Measurements from ENCODE around the gene BPHL.

BPHL gene

DNA sequence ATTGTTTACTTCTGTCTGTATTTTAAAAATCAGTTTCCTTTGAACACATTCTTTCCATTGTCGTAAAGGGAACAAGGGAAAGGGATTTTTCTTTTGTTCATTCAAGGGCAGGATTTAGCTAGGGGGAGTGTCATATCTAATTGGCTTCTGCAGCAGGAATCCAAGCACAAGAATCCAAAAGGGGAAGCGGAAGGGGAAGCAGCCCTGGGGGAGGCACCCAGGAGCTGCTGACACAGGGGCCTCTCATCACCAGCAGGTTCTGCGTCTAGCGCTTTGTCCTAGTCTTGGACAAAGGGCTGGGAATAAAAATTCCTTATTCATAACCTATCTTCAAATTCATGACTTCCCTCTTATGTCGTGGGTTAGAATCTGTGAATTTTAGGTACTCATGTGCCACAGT lies 36.6 kb upstream of the BPHL start:
- Histone ChIP-seq H3K36me3 (replicated peaks; ENCODE audit: low read depth, low read length) (peaks cover 8% of the 10 kb centered on the region), H3K27me3 (ENCODE audit: low read depth, low read length) (no peaks in the 10 kb centered on the region), H4K20me1 (ENCODE audit: insufficient read depth, low read length) (no peaks in the 10 kb centered on the region), H3K4me3 (ENCODE audit: low read length) (no peak overlapping the region), H2AFZ (ENCODE audit: low read depth, low read length) (no peak overlapping the region), H3K4me1 (ENCODE audit: low read length) (no peaks in the 10 kb centered on the region), H3K9ac (ENCODE audit: low read length) (no peak overlapping the region), H3K79me2 (ENCODE audit: low read length) (no peaks in the 10 kb centered on the region), H3K9me3 (ENCODE audit: insufficient read depth, low read length) (no peaks in the 10 kb centered on the region), H3K27ac (ENCODE audit: low read length) (no peak overlapping the region), H3K4me2 (ENCODE audit: low read length) (no peak overlapping the region)
- TF ChIP-seq EZH2phosphoT487 (IDR thresholded peaks at IDR 0.05; ENCODE audit: low read depth) = no peak

DNA sequence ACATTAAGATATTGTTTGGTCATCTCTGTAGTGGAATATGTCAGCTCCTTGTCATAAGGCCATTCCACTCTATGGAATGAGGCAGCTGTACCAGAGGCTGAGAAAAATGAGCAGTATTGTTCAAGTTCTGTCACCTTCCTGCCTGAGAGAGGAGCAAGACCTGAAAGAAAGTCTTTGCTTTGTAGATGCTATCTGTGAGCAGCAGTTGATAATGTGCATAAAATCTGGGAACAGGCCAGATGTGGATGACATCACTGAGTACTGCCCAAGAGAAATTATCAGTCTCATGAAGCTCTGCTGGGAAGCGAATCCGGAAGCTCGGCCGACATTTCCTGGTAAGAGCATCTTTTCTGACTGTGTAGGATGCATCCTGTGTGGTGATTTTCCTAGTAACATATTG lies 33.4 kb upstream of the BPHL start:
- H3K36me3 ChIP-seq (replicated peaks; ENCODE audit: low read depth, low read length) = peaks cover 8% of the 10 kb centered on the region
- no peaks in the 10 kb centered on the region for H3K4me1 ChIP-seq (ENCODE audit: low read length)
- TF ChIP-seq, protein P1, sequence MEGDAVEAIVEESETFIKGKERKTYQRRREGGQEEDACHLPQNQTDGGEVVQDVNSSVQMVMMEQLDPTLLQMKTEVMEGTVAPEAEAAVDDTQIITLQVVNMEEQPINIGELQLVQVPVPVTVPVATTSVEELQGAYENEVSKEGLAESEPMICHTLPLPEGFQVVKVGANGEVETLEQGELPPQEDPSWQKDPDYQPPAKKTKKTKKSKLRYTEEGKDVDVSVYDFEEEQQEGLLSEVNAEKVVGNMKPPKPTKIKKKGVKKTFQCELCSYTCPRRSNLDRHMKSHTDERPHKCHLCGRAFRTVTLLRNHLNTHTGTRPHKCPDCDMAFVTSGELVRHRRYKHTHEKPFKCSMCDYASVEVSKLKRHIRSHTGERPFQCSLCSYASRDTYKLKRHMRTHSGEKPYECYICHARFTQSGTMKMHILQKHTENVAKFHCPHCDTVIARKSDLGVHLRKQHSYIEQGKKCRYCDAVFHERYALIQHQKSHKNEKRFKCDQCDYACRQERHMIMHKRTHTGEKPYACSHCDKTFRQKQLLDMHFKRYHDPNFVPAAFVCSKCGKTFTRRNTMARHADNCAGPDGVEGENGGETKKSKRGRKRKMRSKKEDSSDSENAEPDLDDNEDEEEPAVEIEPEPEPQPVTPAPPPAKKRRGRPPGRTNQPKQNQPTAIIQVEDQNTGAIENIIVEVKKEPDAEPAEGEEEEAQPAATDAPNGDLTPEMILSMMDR (IDR thresholded peaks at IDR 0.05; ENCODE audit: low read depth, low read length) = no peak
- TF ChIP-seq EZH2phosphoT487 (IDR thresholded peaks at IDR 0.05; ENCODE audit: low read depth) = no peak
- H3K27me3 ChIP-seq (ENCODE audit: low read depth, low read length) = no peaks in the 10 kb centered on the region
- no peaks in the 10 kb centered on the region for H3K9me3 ChIP-seq (ENCODE audit: insufficient read depth, low read length)
- no peaks in the 10 kb centered on the region for H3K79me2 ChIP-seq (ENCODE audit: low read length)
- H2AFZ ChIP-seq (ENCODE audit: low read depth, low read length) = no peak overlapping the region
- no peak overlapping the region for H3K9ac ChIP-seq (ENCODE audit: low read length)
- no peak overlapping the region for H3K4me2 ChIP-seq (ENCODE audit: low read length)
- H3K4me3 ChIP-seq (ENCODE audit: low read length) = no peak overlapping the region
- H3K27ac ChIP-seq (ENCODE audit: low read length) = no peak overlapping the region
- H4K20me1 ChIP-seq (ENCODE audit: insufficient read depth, low read length) = no peaks in the 10 kb centered on the region

DNA sequence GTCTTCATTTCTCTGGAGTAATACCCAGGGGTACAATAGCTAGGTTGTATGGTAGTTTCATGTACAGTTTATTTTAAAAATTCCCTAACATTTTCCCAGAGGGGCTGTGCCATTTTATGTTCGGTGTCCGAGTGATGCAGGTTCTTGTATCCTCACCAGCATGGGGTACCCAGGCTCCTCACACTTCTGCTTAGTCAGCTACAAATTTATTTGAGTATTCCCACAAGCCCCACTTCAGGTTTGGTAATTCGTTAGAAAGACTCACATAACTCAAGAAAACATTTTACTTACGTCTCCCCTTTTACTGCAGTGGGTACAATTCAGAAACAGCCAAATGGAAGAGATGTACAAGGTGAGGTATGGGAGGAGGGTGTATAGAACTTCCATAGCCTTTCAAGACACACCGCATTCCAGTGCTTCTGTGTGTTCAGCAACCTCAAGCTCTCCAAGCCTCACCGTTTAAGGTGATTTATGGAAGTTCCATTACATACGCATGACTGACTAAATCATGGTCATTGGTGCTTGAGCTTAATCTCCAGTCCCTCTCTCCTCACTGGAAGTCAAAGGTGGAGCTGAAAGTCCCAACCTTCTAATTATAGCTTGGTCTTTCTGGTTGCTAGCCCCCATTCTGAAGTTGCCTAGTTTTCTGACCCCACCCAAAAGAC lies 32.1 kb upstream of the BPHL start:
- TF ChIP-seq EZH2phosphoT487 (IDR thresholded peaks at IDR 0.05; ENCODE audit: low read depth) = no peak
- TF ChIP-seq, protein P1 (IDR thresholded peaks at IDR 0.05; ENCODE audit: low read depth, low read length) = no peak
- no peak overlapping the region for H3K9ac ChIP-seq (ENCODE audit: low read length)

DNA sequence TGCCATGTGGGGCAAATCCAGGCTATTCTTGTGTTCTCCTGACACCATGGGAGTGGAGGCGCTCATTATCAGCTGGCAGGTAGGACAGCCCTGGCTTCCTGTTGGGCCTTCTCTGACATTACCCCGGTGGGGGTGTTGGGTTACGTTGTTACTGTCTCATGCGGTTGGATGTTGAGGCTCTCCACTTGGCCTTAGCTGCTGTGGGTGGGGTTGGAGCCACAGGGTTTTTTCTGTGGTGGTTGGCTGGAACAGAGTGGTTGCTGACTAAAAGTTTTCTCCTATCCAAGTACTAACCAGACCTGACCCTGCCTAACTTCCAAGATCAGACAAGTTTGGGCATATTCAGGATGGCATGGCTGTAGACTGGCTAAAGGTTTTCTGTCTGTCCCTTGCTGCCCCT lies 30.1 kb upstream of the BPHL start:
- H3K36me3 ChIP-seq (replicated peaks; ENCODE audit: low read depth, low read length) = peaks cover 3% of the 10 kb centered on the region
- H3K4me1 ChIP-seq (ENCODE audit: low read length) = no peaks in the 10 kb centered on the region
- no peaks in the 10 kb centered on the region for H3K9me3 ChIP-seq (ENCODE audit: insufficient read depth, low read length)
- no peak overlapping the region for H3K4me3 ChIP-seq (ENCODE audit: low read length)
- H3K9ac ChIP-seq (ENCODE audit: low read length) = no peak overlapping the region
- H3K27ac ChIP-seq (ENCODE audit: low read length) = no peak overlapping the region
- H4K20me1 ChIP-seq (ENCODE audit: insufficient read depth, low read length) = no peaks in the 10 kb centered on the region
- H2AFZ ChIP-seq (ENCODE audit: low read depth, low read length) = no peak overlapping the region
- H3K4me2 ChIP-seq (ENCODE audit: low read length) = no peak overlapping the region
- TF ChIP-seq, protein P1 (IDR thresholded peaks at IDR 0.05; ENCODE audit: low read depth, low read length) = no peak
- no peak for TF ChIP-seq EZH2phosphoT487 (IDR thresholded peaks at IDR 0.05; ENCODE audit: low read depth)
- H3K27me3 ChIP-seq (ENCODE audit: low read depth, low read length) = no peaks in the 10 kb centered on the region
- H3K79me2 ChIP-seq (ENCODE audit: low read length) = no peaks in the 10 kb centered on the region

More for the DNA sequence above, 32.1 kb upstream of the BPHL start:
- no peak overlapping the region for H3K27ac ChIP-seq (ENCODE audit: low read length)
- no peaks in the 10 kb centered on the region for H3K4me1 ChIP-seq (ENCODE audit: low read length)
- no peak overlapping the region for H3K4me3 ChIP-seq (ENCODE audit: low read length)
- H2AFZ ChIP-seq (ENCODE audit: low read depth, low read length) = no peak overlapping the region
- no peaks in the 10 kb centered on the region for H4K20me1 ChIP-seq (ENCODE audit: insufficient read depth, low read length)
- no peaks in the 10 kb centered on the region for H3K79me2 ChIP-seq (ENCODE audit: low read length)
- H3K27me3 ChIP-seq (ENCODE audit: low read depth, low read length) = no peaks in the 10 kb centered on the region
- no peak overlapping the region for H3K4me2 ChIP-seq (ENCODE audit: low read length)
- no peaks in the 10 kb centered on the region for H3K9me3 ChIP-seq (ENCODE audit: insufficient read depth, low read length)
- H3K36me3 ChIP-seq (replicated peaks; ENCODE audit: low read depth, low read length) = peaks cover 5% of the 10 kb centered on the region
